ENCODE results near the gene IQSEC3. TPM values are rescaled to one million over a fixed set of nuclear protein-coding genes. Genes with fewer than 3 reads are reported as not detected.

IQSEC3 gene
- total RNA-seq, 2 experiments from 2014 or later = not detected

DNA sequence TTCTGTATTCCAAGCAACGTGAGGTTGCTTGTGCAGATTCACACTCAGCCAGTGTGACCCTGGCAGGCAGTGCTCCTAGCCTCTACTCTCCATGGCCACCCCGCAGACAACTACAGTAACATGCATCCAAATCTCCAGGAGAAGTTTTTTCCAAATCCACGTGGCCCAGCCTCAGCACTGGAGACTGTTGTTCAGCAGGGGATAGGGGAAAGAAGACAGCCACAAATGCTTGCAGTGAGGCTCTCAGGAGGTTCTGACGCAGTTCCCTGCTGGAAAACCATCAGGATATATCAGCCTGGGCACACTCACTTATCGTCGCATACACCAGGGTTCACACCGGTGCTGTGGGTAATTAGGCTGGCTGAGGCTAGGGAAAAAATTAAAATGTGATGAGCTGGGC is 16.2 kb downstream of the IQSEC3 start:
- no peak overlapping the region for H3K4me2 ChIP-seq (ENCODE audit: low read length)
- no peak for TF ChIP-seq EZH2phosphoT487 (IDR thresholded peaks at IDR 0.05; ENCODE audit: borderline replicate concordance, low read depth, low read length)
- TF ChIP-seq, protein P1, sequence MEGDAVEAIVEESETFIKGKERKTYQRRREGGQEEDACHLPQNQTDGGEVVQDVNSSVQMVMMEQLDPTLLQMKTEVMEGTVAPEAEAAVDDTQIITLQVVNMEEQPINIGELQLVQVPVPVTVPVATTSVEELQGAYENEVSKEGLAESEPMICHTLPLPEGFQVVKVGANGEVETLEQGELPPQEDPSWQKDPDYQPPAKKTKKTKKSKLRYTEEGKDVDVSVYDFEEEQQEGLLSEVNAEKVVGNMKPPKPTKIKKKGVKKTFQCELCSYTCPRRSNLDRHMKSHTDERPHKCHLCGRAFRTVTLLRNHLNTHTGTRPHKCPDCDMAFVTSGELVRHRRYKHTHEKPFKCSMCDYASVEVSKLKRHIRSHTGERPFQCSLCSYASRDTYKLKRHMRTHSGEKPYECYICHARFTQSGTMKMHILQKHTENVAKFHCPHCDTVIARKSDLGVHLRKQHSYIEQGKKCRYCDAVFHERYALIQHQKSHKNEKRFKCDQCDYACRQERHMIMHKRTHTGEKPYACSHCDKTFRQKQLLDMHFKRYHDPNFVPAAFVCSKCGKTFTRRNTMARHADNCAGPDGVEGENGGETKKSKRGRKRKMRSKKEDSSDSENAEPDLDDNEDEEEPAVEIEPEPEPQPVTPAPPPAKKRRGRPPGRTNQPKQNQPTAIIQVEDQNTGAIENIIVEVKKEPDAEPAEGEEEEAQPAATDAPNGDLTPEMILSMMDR (conservative IDR thresholded peaks at IDR 0.05; ENCODE audit: low read length) = no peak
- no peaks in the 10 kb centered on the region for H3K9me3 ChIP-seq (ENCODE audit: low read length)
- no peaks in the 10 kb centered on the region for H3K9me2 ChIP-seq (ENCODE audit: insufficient read depth, low read length)
- H3K27ac ChIP-seq (ENCODE audit: low read depth, low read length, poor library complexity, severe bottlenecking) = no peak overlapping the region
- H4K20me1 ChIP-seq (ENCODE audit: insufficient read depth, low read length) = no peaks in the 10 kb centered on the region
- H2AFZ ChIP-seq (ENCODE audit: low read length) = no peak overlapping the region
- POLR2A ChIA-PET = no interaction called here
- CTCF ChIA-PET (ENCODE audit: unreplicated experiment) = no interaction called here
- DNase-seq (ENCODE audit: low spot score) = no peak
- intact Hi-C loops (cut with micrococcal nuclease; ENCODE audit: unreplicated experiment) = no loop called here
- no peaks in the 10 kb centered on the region for H3K79me2 ChIP-seq (ENCODE audit: insufficient read depth, low read depth, low read length)
- H3K36me3 ChIP-seq (ENCODE audit: insufficient read depth, low read length) = no peaks in the 10 kb centered on the region
- no peak overlapping the region for H3K4me3 ChIP-seq (ENCODE audit: low read depth, low read length, poor library complexity, severe bottlenecking)
- H3K4me1 ChIP-seq (ENCODE audit: insufficient read depth, low read length, poor library complexity, severe bottlenecking) = no peaks in the 10 kb centered on the region
- no TSS peak for BruUV-seq (replicated peaks)

DNA sequence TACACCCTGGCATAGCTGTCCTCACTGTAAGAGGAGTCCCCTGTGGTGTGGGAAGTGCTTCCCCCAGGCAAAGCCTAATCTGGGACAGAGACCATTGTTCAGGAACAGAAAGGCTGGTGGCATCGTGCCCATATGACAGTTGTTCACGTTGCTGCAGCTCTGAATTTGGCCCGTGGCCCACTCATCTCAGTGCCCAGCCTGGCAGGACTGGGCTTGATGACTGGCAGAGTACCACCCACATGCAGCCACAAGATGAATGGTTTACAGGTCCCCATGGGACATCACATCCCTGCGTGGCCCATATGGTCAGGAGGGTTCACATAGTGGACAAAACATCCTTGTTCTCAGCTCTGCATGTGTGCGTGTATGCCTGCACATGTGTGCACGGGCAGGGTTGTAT is 17.5 kb downstream of the IQSEC3 start:
- Histone ChIP-seq H2AFZ (ENCODE audit: low read length) (no peak overlapping the region), H3K27ac (ENCODE audit: low read depth, low read length, poor library complexity, severe bottlenecking) (no peak overlapping the region), H3K4me2 (ENCODE audit: low read length) (no peak overlapping the region), H3K9me3 (ENCODE audit: low read length) (no peaks in the 10 kb centered on the region), H3K79me2 (ENCODE audit: insufficient read depth, low read depth, low read length) (no peaks in the 10 kb centered on the region), H4K20me1 (ENCODE audit: insufficient read depth, low read length) (no peaks in the 10 kb centered on the region), H3K4me1 (ENCODE audit: insufficient read depth, low read length, poor library complexity, severe bottlenecking) (no peaks in the 10 kb centered on the region), H3K4me3 (ENCODE audit: low read depth, low read length, poor library complexity, severe bottlenecking) (no peak overlapping the region), H3K9me2 (ENCODE audit: insufficient read depth, low read length) (no peaks in the 10 kb centered on the region), H3K36me3 (ENCODE audit: insufficient read depth, low read length) (no peaks in the 10 kb centered on the region)
- POLR2A ChIA-PET = interaction anchor here (0.6 to 1.1 kb wide), 2 partner anchors 38 to 347 kb away, joined by 3 to 4 read pairs; no protein-coding TSS in a partner anchor
- intact Hi-C loops (cut with micrococcal nuclease; ENCODE audit: unreplicated experiment) = no loop called here
- TF ChIP-seq, protein P1 (conservative IDR thresholded peaks at IDR 0.05; ENCODE audit: low read length) = no peak
- no peak for TF ChIP-seq EZH2phosphoT487 (IDR thresholded peaks at IDR 0.05; ENCODE audit: borderline replicate concordance, low read depth, low read length)
- CTCF ChIA-PET (ENCODE audit: unreplicated experiment) = no interaction called here
- no TSS peak for BruUV-seq (replicated peaks)
- DNase-seq (ENCODE audit: low spot score) = no peak

DNA sequence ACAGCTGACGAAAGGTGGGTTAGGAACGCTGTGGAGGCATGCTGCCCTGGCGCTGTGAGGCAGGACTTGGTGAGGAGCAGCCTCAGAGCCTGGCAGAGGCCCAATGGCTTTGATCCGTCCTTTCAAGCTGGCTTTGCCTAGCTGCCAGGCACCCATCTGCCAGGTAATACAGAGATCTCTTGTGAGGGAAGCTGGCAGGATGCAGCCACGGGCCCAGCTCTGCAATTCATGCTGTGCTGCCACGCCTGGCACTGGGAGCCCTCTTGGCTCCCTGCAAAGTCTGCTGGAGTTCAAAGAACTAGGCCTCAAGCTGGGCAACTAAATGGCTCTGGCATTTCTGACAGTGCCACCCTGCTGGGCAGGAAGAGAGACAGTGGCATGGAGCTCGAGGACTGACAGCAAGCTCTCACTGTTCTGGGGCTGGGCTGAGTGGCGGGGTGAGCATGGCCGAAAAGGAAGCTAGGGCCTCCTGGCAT is 18.7 kb downstream of the IQSEC3 start:
- H3K4me3 ChIP-seq (ENCODE audit: low read depth, low read length, poor library complexity, severe bottlenecking) = no peak overlapping the region
- no peaks in the 10 kb centered on the region for H4K20me1 ChIP-seq (ENCODE audit: insufficient read depth, low read length)
- no peaks in the 10 kb centered on the region for H3K9me2 ChIP-seq (ENCODE audit: insufficient read depth, low read length)
- H3K79me2 ChIP-seq (ENCODE audit: insufficient read depth, low read depth, low read length) = no peaks in the 10 kb centered on the region
- intact Hi-C loops (cut with micrococcal nuclease; ENCODE audit: unreplicated experiment) = no loop called here
- no TSS peak for BruUV-seq (replicated peaks)
- no peak overlapping the region for H3K4me2 ChIP-seq (ENCODE audit: low read length)
- ChIA-PET CTCF (ENCODE audit: unreplicated experiment) (no interaction called here), POLR2A (interaction anchor here (0.6 kb wide), 1 partner anchor 13 kb away, joined by 4 read pairs; no protein-coding TSS in a partner anchor)
- no peak overlapping the region for H3K27ac ChIP-seq (ENCODE audit: low read depth, low read length, poor library complexity, severe bottlenecking)
- H3K36me3 ChIP-seq (ENCODE audit: insufficient read depth, low read length) = no peaks in the 10 kb centered on the region
- peaks cover 7% of the 10 kb centered on the region for H3K9me3 ChIP-seq (ENCODE audit: low read length)
- no peak for DNase-seq (ENCODE audit: low spot score)
- no peak overlapping the region for H2AFZ ChIP-seq (ENCODE audit: low read length)
- TF ChIP-seq, protein P1 (conservative IDR thresholded peaks at IDR 0.05; ENCODE audit: low read length) = no peak
- no peak for TF ChIP-seq EZH2phosphoT487 (IDR thresholded peaks at IDR 0.05; ENCODE audit: borderline replicate concordance, low read depth, low read length)
- H3K4me1 ChIP-seq (ENCODE audit: insufficient read depth, low read length, poor library complexity, severe bottlenecking) = no peaks in the 10 kb centered on the region

Data from OCI-LY7 (cell line).